Measurements from ENCODE around the gene ATP2C1.

ATP2C1 gene, protein sequence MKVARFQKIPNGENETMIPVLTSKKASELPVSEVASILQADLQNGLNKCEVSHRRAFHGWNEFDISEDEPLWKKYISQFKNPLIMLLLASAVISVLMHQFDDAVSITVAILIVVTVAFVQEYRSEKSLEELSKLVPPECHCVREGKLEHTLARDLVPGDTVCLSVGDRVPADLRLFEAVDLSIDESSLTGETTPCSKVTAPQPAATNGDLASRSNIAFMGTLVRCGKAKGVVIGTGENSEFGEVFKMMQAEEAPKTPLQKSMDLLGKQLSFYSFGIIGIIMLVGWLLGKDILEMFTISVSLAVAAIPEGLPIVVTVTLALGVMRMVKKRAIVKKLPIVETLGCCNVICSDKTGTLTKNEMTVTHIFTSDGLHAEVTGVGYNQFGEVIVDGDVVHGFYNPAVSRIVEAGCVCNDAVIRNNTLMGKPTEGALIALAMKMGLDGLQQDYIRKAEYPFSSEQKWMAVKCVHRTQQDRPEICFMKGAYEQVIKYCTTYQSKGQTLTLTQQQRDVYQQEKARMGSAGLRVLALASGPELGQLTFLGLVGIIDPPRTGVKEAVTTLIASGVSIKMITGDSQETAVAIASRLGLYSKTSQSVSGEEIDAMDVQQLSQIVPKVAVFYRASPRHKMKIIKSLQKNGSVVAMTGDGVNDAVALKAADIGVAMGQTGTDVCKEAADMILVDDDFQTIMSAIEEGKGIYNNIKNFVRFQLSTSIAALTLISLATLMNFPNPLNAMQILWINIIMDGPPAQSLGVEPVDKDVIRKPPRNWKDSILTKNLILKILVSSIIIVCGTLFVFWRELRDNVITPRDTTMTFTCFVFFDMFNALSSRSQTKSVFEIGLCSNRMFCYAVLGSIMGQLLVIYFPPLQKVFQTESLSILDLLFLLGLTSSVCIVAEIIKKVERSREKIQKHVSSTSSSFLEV

DNA sequence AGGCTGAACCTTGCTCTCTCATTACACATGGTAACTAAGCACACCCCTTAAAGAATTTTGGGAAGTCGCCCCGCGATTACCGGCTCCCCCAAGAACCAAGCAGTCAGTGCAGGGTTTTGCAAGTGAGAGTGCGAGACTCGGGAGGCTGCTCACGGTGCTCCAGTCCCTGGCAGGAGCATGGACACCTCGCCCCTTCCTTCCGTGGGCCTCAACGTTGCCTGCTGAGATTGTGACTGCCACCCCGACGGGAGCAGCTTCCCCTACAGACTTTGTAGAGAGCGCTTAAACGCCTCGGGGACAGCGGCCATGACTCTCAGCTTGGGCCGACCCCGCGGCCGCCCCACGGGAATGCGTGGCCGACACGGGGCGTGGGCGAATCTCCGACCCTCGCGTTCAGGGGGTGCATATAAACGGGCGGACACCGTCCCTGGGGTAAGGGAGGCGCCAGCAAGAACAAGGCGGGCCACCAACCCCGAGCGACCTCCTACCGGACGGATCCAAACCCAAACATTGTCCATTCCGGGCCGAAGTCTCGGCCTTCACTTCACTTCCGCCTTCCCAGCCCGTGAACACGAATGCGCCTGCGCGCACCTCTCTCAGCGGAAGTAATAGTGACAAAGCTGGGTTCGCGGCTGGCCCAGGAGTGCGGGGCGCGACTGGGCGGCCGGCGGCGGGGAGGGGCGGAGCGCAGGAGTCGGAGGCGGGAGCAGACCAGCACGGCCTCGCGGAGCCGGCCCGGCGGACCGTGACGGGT, at the start of gene ATP2C1:
TSS of gene ATP2C1 (plus strand) at position 709 of the 754 bp plus-strand sequence. CDS start 686 bp downstream, outside the sequence.
- Histone ChIP-seq H3K9ac (ENCODE audit: low read depth in 1 of 2, low read length in 2 of 2) (peak within 1 kb of the TSS; percentile 98 to 99), H3K36me3 (ENCODE audit: control insufficient read depth in 1 of 2, insufficient read depth in 2 of 2, low read length in 2 of 2) (no peaks in the 10 kb centered on the region), H3K4me3 (ENCODE audit: low read depth in 1 of 2, low read length in 2 of 2) (peak within 1 kb of the TSS; percentile 96 to 97), H3K27me3 (ENCODE audit: control insufficient read depth in 1 of 2, insufficient read depth in 2 of 2, low read length in 2 of 2) (no peaks in the 10 kb centered on the region), H3K4me1 (ENCODE audit: control insufficient read depth in 1 of 2, insufficient read depth in 2 of 2, low read length in 2 of 2) (peaks cover 18 to 27% of the 10 kb centered on the region in 2 donors), H3K27ac (ENCODE audit: low read depth, low read length) (peak within 1 kb of the TSS; percentile 96), H3K9me3 (ENCODE audit: control insufficient read depth in 1 of 2, low read length in 2 of 2) (no peaks in the 10 kb centered on the region)

DNA sequence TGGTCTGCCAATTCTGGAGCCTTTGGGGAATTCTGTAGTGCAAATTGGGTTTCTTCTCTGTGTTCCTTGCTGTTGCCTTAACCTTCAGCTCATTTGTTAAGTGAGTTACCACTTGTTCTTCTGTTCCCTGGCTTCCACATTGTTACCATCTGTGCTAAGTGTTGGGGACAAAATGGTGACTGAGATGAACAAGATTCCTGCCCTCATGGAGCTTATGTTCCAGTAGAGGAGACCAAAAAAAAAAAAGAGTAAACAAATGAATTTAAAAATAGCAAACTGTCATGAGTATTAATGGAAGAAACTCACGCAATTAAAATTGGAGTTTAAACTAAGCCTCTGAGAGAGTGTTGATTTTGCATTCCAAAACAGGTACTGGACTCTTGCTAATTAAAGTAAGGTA, 49.4 kb upstream of the ATP2C1 start:
- no peak overlapping the region for H3K27ac ChIP-seq (ENCODE audit: low read depth, low read length)
- H3K27me3 ChIP-seq (ENCODE audit: control insufficient read depth in 1 of 2, insufficient read depth in 2 of 2, low read length in 2 of 2): no peaks in the 10 kb centered on the region
- H3K36me3 ChIP-seq (ENCODE audit: control insufficient read depth in 1 of 2, insufficient read depth in 2 of 2, low read length in 2 of 2): no peaks in the 10 kb centered on the region

DNA sequence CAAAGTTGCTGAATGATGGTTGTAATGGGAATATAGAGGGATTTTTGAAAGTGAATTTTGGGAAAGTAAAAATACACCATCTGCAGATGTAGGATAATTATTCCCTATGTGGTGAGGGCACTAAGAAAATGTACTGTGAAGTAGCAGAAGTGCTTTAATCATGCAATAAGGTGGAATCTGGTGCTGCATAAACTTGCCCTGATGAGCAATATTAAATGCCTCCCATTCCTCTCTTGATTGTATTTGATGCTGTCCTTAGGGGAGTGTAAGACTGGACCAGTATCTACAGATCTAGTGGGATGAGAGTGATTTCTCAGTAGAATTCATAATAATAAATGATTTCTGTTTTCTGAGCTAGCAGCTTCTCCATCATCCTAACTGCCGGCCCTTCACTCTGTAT, 47.7 kb upstream of the ATP2C1 start:
- Histone ChIP-seq H3K27me3 (ENCODE audit: control insufficient read depth in 1 of 2, insufficient read depth in 2 of 2, low read length in 2 of 2) (no peaks in the 10 kb centered on the region), H3K4me3 (ENCODE audit: low read depth in 1 of 2, low read length in 2 of 2) (no peak overlapping the region), H3K9ac (ENCODE audit: low read depth in 1 of 2, low read length in 2 of 2) (no peak overlapping the region), H3K27ac (ENCODE audit: low read depth, low read length) (no peak overlapping the region), H3K36me3 (ENCODE audit: control insufficient read depth in 1 of 2, insufficient read depth in 2 of 2, low read length in 2 of 2) (no peaks in the 10 kb centered on the region), H3K4me1 (ENCODE audit: control insufficient read depth in 1 of 2, insufficient read depth in 2 of 2, low read length in 2 of 2) (peaks cover 7 to 10% of the 10 kb centered on the region in 2 donors), H3K9me3 (ENCODE audit: control insufficient read depth in 1 of 2, low read length in 2 of 2) (no peaks in the 10 kb centered on the region)

More for the DNA sequence above, 49.4 kb upstream of the ATP2C1 start:
- H3K4me1 ChIP-seq (ENCODE audit: control insufficient read depth in 1 of 2, insufficient read depth in 2 of 2, low read length in 2 of 2): peaks cover 10 to 14% of the 10 kb centered on the region in 2 donors
- no peak overlapping the region for H3K9ac ChIP-seq (ENCODE audit: low read depth in 1 of 2, low read length in 2 of 2)
- no peaks in the 10 kb centered on the region for H3K9me3 ChIP-seq (ENCODE audit: control insufficient read depth in 1 of 2, low read length in 2 of 2)
- H3K4me3 ChIP-seq (ENCODE audit: low read depth in 1 of 2, low read length in 2 of 2): no peak overlapping the region

DNA sequence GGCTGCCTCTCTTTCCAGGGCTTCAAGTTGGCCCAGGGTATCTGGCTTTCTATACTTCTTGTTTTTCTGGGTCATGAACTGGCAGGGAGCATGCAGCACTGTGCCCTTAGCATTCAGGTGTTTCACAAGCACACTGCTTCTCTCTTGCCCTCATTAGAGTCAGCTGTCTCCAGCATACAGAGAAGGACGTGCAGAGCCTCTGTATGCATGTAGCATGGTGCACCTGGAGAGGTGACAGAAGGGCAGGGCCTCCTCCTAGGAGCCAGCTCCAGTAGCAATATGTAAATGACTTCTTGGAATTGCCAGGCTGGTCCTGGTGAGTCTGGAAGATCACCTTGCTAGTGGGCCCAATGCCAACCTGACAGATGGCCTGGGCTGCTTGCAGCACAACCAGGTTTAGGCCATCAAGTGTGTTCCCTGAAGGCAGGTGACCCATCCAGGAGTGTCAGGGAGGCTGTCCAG, 44.8 kb upstream of the ATP2C1 start:
- Histone ChIP-seq H3K36me3 (ENCODE audit: control insufficient read depth in 1 of 2, insufficient read depth in 2 of 2, low read length in 2 of 2) (no peaks in the 10 kb centered on the region), H3K27me3 (ENCODE audit: control insufficient read depth in 1 of 2, insufficient read depth in 2 of 2, low read length in 2 of 2) (no peaks in the 10 kb centered on the region), H3K9me3 (ENCODE audit: control insufficient read depth in 1 of 2, low read length in 2 of 2) (no peaks in the 10 kb centered on the region), H3K9ac (ENCODE audit: low read depth in 1 of 2, low read length in 2 of 2) (no peak overlapping the region), H3K4me1 (ENCODE audit: control insufficient read depth in 1 of 2, insufficient read depth in 2 of 2, low read length in 2 of 2) (peaks cover 7 to 10% of the 10 kb centered on the region in 2 donors), H3K4me3 (ENCODE audit: low read depth in 1 of 2, low read length in 2 of 2) (no peak overlapping the region), H3K27ac (ENCODE audit: low read depth, low read length) (no peak overlapping the region)

DNA sequence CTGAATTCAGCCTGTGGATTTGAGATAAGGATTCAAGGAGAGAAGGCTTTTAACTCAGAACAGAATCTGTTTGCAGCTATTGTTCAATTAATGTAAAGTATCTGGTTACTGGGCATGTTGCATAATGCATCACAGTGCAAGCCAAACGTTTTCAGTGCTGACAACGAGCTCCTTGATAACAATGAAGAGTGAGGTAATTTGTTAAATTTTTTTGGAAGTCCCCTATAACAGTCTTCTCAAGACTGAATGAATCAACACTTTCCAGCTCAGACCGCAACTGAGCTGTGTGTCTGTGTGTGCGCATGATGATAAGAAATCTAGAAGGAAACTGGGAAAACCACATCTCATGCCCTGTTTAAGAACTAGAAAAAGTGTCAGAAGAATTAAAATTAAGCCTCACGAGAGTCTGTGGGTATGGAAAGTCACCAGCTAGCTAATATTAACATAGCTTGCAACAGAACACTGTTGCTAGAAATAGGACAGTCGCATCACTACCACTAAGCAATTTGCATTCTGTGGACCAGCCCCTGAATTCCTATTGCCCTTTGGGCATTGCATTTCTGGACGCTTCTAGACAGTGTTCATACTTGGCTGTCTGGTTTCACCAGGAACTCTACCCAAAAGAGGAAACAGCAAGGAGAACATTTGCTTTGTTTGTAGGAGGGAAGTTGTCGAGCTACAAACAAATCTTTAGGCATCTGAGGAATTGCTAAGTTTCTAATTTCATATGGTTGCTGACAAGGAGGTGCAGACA, 43.7 kb upstream of the ATP2C1 start:
- Histone ChIP-seq H3K9me3 (ENCODE audit: control insufficient read depth in 1 of 2, low read length in 2 of 2) (no peaks in the 10 kb centered on the region), H3K27ac (ENCODE audit: low read depth, low read length) (peak overlapping the region; percentile 49), H3K27me3 (ENCODE audit: control insufficient read depth in 1 of 2, insufficient read depth in 2 of 2, low read length in 2 of 2) (no peaks in the 10 kb centered on the region), H3K4me1 (ENCODE audit: control insufficient read depth in 1 of 2, insufficient read depth in 2 of 2, low read length in 2 of 2) (peaks cover 7 to 10% of the 10 kb centered on the region in 2 donors), H3K4me3 (ENCODE audit: low read depth in 1 of 2, low read length in 2 of 2) (peak overlapping the region; percentile 25), H3K36me3 (ENCODE audit: control insufficient read depth in 1 of 2, insufficient read depth in 2 of 2, low read length in 2 of 2) (no peaks in the 10 kb centered on the region), H3K9ac (ENCODE audit: low read depth in 1 of 2, low read length in 2 of 2) (peak overlapping the region in 1 of 2 donors; percentile 3)

DNA sequence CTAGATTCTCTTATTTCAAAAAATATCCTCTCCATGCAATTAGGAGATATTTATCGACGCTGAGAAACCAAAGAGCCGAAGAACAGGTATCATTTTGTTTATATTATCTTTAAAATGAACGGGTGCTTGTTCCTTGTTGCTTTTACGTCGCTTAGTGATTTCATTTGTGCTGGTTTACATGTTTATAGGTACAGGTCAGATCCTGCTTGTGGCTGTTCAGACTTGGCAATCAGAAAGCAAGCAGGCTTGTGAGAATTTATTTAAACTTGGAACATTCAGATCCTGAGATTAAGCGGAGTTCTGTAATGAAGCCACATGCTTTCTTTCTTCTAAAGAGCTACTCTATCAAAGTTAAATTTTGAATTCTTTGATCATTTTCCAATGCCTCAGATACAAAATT, 43.0 kb upstream of the ATP2C1 start:
- H3K36me3 ChIP-seq (ENCODE audit: control insufficient read depth in 1 of 2, insufficient read depth in 2 of 2, low read length in 2 of 2): no peaks in the 10 kb centered on the region
- no peaks in the 10 kb centered on the region for H3K9me3 ChIP-seq (ENCODE audit: control insufficient read depth in 1 of 2, low read length in 2 of 2)
- peak overlapping the region in 1 of 2 donors; percentile 3 for H3K9ac ChIP-seq (ENCODE audit: low read depth in 1 of 2, low read length in 2 of 2)
- H3K27me3 ChIP-seq (ENCODE audit: control insufficient read depth in 1 of 2, insufficient read depth in 2 of 2, low read length in 2 of 2): no peaks in the 10 kb centered on the region
- peak overlapping the region; percentile 25 for H3K4me3 ChIP-seq (ENCODE audit: low read depth in 1 of 2, low read length in 2 of 2)
- peaks cover 7 to 10% of the 10 kb centered on the region in 2 donors for H3K4me1 ChIP-seq (ENCODE audit: control insufficient read depth in 1 of 2, insufficient read depth in 2 of 2, low read length in 2 of 2)
- H3K27ac ChIP-seq (ENCODE audit: low read depth, low read length): peak overlapping the region; percentile 49

DNA sequence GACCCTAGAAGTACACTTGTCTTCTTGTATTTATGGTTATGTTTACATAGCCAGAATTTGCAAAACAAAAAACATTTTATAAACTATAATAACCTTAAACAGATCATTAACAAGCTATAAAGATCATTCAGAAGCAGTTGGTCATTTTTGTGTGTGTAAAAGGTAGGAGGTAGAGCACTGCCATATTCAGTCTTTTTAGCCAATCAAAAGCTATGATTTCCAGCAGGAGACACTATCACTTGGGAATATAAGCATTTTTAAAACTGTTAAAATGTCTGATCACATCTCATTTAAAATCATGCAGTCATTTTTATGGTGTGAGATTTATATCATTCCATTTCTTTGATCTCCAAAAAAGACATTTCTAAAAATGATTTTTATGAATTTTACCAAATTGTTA, 42.6 kb upstream of the ATP2C1 start:
- H3K9me3 ChIP-seq (ENCODE audit: control insufficient read depth in 1 of 2, low read length in 2 of 2): no peaks in the 10 kb centered on the region
- H3K9ac ChIP-seq (ENCODE audit: low read depth in 1 of 2, low read length in 2 of 2): peak overlapping the region in 1 of 2 donors; percentile 3
- no peaks in the 10 kb centered on the region for H3K27me3 ChIP-seq (ENCODE audit: control insufficient read depth in 1 of 2, insufficient read depth in 2 of 2, low read length in 2 of 2)
- H3K27ac ChIP-seq (ENCODE audit: low read depth, low read length): no peak overlapping the region
- H3K4me3 ChIP-seq (ENCODE audit: low read depth in 1 of 2, low read length in 2 of 2): no peak overlapping the region
- no peaks in the 10 kb centered on the region for H3K36me3 ChIP-seq (ENCODE audit: control insufficient read depth in 1 of 2, insufficient read depth in 2 of 2, low read length in 2 of 2)
- peaks cover 7 to 10% of the 10 kb centered on the region in 2 donors for H3K4me1 ChIP-seq (ENCODE audit: control insufficient read depth in 1 of 2, insufficient read depth in 2 of 2, low read length in 2 of 2)

DNA sequence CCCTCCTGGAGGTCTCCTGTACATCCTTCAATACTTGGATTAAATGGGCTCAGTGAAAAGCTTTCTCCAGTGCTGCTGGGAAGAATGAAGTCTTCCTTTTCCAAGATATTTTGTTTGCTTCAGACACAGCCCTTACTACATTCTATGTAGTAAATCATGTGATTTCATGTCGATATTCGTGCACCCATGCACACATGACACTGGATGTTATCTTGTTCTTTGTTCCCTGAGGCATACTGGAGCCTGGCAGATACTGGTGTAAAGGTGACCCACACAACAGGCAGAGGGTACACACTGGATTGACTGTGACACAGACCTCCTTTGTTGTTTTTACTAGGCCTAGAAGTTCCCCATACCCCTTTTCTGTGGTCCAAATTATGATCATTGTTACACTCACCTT, 40.3 kb upstream of the ATP2C1 start:
- H3K36me3 ChIP-seq (ENCODE audit: control insufficient read depth in 1 of 2, insufficient read depth in 2 of 2, low read length in 2 of 2): no peaks in the 10 kb centered on the region
- peaks cover 7 to 9% of the 10 kb centered on the region in 2 donors for H3K4me1 ChIP-seq (ENCODE audit: control insufficient read depth in 1 of 2, insufficient read depth in 2 of 2, low read length in 2 of 2)
- no peaks in the 10 kb centered on the region for H3K9me3 ChIP-seq (ENCODE audit: control insufficient read depth in 1 of 2, low read length in 2 of 2)
- H3K27me3 ChIP-seq (ENCODE audit: control insufficient read depth in 1 of 2, insufficient read depth in 2 of 2, low read length in 2 of 2): no peaks in the 10 kb centered on the region
- no peak overlapping the region for H3K27ac ChIP-seq (ENCODE audit: low read depth, low read length)
- no peak overlapping the region for H3K4me3 ChIP-seq (ENCODE audit: low read depth in 1 of 2, low read length in 2 of 2)
- H3K9ac ChIP-seq (ENCODE audit: low read depth in 1 of 2, low read length in 2 of 2): no peak overlapping the region

DNA sequence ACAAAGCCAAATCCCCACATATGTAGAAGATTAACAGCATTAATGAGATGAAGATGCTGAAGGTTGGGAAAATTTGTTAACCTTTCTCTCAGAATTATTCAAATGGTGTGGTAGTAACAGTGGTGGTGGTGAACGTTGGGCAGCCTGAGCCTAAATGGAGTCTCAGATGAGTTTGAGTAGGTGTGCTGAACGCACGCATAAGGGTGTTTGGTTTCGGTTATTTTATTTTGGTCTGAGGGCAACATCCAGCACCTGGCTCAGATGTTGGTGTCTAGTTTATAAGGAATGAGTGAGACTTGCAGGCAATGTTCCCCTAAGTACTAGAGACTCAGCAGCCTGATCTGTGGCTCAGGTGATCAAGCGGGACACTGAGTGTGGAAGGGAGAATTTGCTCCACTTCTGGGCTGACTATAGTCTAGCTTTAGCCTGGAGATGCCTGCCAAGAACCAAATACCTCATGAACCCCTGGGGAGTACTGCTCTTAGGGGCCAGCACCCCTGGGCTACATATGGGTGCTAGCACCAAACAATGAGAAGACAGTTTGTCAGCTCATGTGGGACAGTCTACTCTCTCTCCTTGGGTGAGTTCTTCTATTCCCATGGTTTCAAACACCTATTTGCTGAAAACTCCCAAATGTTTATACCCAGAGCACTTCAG, 39.5 kb upstream of the ATP2C1 start:
- Histone ChIP-seq H3K36me3 (ENCODE audit: control insufficient read depth in 1 of 2, insufficient read depth in 2 of 2, low read length in 2 of 2) (no peaks in the 10 kb centered on the region), H3K9ac (ENCODE audit: low read depth in 1 of 2, low read length in 2 of 2) (no peak overlapping the region), H3K9me3 (ENCODE audit: control insufficient read depth in 1 of 2, low read length in 2 of 2) (no peaks in the 10 kb centered on the region), H3K4me1 (ENCODE audit: control insufficient read depth in 1 of 2, insufficient read depth in 2 of 2, low read length in 2 of 2) (peaks cover 1 to 2% of the 10 kb centered on the region in 2 donors), H3K27me3 (ENCODE audit: control insufficient read depth in 1 of 2, insufficient read depth in 2 of 2, low read length in 2 of 2) (no peaks in the 10 kb centered on the region), H3K27ac (ENCODE audit: low read depth, low read length) (no peak overlapping the region), H3K4me3 (ENCODE audit: low read depth in 1 of 2, low read length in 2 of 2) (no peak overlapping the region)
